ENCODE data around the gene THADA. TPM values are rescaled to one million over a fixed set of nuclear protein-coding genes. Genes with fewer than 3 reads are reported as not detected.

THADA gene
- polyA plus RNA-seq, 4 donors: 32.5 to 38.4 (median 33.5) TPM

DNA sequence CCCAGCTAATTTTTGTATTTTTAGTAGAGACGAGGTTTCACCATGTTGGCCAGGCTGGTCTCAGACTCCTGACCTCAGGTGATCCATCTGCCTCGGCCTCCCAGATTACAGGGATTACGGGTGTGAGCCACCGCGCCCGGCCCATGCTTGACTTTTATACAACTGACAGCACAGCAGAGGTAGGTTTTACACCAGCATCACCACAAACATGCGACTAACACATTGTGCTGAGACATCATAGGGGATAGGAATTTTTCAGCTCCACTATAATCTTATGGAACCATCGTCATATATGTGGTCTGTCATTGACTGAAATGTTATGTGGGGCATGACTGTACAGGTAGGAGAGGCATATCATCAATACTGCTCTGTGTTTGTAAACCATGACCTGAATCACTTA, 122.1 kb downstream of the THADA start:
- DNase-seq (ENCODE audit: low read depth in 4 of 4, low spot score in 2 of 4): no peak

DNA sequence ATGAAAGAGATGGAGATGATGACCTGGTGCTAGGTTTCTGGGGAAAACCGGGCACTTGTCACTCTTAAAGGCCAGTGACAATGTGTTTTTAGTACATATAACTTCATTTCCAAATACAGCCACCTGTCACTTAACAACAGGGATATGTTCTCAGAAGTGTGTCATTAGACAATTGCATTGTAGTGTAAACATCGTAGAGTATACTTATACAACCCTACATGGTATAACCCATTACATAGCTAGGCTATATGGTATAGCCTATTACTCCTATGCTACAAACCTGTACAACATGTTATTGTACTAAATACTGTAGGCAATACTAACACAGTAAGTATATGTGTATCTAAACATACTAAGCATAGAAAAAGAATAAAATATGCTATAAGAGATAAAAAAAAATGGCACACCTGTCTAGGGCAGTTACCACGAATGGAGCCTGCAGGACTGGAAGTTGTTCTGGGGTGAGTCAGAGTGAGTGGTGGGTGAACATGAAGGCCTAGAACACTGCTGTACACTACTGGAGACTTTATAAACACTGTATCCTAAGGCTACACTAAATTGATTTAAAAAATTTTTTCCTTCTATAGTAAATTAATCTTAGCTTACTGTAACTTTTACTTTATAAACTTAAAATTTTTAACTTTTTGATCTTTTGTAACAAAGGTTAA, 123.2 kb downstream of the THADA start:
- DNase-seq (ENCODE audit: low read depth in 4 of 4, low spot score in 2 of 4): no peak

DNA sequence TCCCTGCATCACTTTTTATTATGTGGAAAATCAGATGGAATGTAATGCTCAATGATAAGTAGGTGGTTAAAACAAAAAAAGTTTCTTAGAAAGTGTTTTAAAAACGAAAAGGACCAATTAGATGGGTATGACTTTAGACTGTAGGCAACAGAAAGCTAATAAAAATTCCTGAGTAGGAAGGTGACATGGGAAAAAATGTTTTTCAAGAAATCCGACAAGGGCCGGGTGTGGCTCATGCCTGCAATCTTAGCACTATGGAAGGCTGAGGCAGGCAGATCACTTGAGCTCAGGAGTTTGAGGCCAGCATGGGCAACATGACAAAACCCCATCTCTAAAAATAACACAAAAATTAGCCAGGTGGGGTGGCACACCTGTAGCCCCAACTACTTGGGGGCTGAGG, 126.1 kb downstream of the THADA start:
- DNase-seq (ENCODE audit: low read depth in 4 of 4, low spot score in 2 of 4): no peak

DNA sequence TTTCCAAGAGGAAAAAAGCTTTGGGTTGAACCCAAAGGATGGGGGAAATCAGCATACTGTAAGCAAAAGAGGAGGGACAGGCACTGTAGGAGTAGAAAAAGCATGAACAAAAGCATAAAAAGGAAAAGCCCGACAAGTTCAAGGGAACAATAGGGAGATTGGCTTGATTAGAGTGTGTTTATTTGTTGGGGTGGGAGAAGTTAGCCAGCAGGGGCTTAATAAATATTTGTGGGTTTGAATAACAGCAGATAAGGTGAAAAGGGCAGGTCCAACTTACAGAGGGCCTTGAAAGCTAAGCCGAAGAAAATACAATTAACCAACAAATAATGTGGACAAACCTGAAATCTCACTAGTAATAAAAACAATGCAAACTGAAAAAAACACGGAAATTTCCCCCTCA, 126.7 kb downstream of the THADA start:
- no peak for DNase-seq (ENCODE audit: low read depth in 4 of 4, low spot score in 2 of 4)

DNA sequence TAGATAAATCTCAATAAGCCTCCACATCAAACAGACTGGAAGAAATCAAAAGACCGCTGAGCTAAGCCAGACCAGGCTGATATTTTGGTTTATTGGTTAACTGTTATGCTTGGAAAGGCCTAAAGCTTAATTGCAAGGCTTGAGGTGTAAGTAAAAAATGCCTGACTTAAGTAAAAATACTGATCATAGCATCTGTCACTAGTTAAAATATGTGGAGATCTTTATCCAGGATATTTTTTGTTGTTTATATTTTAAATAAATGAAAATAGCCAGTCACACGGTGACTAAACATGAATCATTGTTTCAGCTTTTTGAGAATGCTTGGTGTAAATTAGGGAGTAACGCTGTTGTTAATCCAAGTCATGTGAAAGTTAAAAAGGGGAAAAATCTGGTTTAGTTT, 127.9 kb downstream of the THADA start:
- DNase-seq (ENCODE audit: low read depth in 4 of 4, low spot score in 2 of 4): no peak

DNA sequence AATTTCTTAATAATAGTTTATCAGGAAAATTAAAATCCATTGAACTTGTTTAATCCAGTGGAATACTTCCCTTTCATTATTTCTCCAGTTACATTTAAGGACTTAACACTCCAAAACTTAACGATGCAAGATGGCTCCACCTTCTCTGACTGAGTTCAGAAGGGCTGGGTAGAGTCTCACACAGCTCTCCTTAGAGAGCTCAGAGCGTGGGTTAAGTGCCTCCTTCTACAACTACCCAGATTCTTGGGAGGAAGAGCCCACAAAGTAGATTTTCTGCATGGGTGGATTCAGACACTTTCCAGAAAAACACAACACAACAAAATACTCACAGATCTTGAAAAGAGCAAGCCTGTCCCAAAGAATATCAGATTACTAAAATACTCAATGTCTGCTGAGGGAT, 130.6 kb downstream of the THADA start:
- no peak for DNase-seq (ENCODE audit: low read depth in 4 of 4, low spot score in 2 of 4)

DNA sequence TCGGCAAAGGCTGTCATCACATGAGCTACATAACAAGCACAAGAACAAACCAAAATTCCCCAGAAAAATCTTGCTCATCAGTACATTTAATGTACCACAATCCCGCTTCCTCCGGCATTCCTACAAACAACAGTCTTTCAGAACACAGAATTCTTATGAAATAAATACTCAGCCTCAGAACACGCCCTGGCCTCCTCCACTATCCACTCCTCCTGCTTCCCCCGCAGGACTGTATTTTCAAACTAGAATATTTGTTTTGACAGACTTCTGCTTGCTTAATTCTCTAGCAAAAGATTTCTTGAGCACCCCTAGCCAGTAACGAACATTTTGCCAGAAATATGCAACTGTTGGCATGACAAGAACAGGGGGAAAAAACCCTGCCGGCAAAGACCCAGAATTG, 131.2 kb downstream of the THADA start:
- no peak for DNase-seq (ENCODE audit: low read depth in 4 of 4, low spot score in 2 of 4)

DNA sequence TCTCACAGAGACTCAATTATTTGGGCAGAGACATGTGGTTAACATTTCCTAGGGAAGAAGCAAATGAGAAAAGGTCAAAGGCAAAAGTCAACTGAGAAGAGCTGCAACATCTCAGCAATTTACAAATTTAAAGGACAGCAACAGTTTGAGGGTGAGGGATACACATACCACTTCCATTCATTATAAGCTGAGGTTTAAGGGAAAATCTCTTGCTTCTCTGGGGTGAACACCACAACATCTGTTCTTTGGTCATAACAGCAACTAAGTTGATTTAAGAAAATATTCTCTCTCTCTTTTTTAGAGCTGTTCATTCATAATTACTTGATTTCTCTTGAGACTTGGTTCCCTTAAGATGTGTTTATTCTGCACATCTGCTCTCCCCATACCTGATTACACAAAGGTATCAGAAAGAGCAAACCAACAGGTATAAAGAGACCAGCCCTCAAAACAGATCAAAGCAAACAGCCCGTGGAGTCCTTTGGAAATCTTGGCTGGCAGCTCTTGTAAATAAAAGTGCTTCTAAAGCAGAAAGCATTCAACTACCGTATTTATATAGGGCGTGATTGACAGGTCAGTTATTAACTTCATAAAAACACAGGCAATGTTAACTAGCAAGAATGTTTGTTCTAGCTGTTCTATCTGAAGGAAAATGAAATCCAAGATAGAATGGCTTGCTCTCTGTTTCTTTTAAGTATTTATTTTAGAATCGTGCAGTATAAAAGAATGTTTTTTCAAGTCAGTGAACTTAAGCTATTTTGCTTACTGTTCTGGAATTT, 132.8 kb downstream of the THADA start:
- no peak for DNase-seq (ENCODE audit: low read depth in 4 of 4, low spot score in 2 of 4)

DNA sequence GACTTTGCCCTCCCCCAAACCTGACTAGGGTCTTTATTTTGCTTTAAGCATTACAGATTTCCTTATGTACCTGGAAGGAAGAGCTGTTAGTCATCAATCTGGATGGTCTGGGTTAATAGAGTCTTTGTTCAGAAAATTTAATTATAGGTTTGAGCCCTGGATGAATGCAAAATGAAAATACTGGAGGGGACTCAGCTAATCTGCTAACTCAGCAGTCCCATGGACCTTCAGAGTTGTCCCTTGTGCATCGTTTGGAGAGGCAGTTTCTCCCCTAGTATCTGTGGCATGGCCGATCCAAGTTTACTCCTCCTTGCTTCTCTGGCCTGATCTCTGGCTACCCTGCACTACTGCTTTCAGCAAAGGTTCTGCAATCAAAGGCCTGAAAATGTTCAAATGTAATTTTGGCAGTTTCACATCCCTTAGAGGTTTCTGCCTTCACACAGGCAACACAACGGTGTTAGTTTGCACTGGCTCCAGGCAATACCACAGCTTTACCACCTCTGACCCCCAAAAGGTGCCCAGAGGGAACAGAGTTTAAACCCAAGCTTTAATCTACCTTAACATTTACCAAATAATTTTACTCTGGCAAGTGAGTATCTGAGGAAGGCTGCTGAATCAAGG, 134.3 kb downstream of the THADA start:
- no peak for DNase-seq (ENCODE audit: low read depth in 4 of 4, low spot score in 2 of 4)

DNA sequence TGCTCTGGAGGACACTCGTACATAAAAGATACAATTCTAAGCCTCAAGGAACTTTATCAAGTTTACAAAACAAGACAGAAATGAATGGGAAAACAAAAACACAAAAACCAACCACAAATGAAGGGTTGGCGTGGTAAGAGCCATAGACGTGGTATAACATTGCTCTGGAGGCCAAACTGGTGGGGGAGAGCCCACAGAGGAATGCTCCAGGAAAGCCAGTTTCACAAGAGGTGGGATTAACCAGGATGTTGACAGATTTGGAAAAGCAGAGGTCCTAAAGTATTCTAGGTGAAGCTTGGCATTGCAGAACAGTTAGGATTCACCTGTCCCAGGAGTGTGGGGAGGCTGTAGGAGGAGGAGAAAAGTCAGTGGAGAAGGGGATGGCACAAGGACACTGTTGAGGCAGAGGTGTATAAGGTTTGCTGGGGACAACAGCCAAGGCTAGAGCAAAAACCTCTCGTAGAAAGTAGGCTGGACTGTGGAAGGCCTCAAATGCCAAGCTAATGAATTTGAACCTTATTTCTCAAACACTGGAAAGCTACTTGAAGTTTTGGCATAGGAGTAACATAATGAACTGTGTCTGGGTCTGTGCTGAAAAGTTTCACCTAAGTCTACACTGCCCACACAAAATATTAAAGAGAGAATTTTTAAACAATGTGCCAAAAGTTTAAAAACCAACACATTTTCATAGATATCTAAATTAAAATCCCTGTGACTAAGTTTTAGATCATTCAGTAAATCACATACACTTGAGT, 135.1 kb downstream of the THADA start:
- no peak for DNase-seq (ENCODE audit: low read depth in 4 of 4, low spot score in 2 of 4)

DNA sequence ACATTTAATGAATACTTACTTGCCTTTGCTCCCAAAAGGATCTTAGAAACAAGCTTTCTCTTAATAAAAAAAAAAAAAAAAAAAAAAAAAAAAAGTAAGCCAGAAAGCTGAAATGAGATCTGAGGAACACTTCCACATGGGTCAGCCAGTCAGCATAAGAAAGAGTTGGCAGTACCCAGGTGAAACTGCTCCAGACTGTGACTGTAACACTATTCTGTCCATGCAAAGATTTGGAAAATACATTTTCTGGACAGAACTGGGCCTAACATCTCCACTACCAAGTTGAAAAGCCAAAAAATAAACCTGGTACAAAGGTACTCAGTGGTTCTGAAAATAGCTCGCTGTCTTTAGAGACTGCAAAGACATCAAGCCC, 135.7 kb downstream of the THADA start:
- DNase-seq (ENCODE audit: low read depth in 4 of 4, low spot score in 2 of 4): no peak

DNA sequence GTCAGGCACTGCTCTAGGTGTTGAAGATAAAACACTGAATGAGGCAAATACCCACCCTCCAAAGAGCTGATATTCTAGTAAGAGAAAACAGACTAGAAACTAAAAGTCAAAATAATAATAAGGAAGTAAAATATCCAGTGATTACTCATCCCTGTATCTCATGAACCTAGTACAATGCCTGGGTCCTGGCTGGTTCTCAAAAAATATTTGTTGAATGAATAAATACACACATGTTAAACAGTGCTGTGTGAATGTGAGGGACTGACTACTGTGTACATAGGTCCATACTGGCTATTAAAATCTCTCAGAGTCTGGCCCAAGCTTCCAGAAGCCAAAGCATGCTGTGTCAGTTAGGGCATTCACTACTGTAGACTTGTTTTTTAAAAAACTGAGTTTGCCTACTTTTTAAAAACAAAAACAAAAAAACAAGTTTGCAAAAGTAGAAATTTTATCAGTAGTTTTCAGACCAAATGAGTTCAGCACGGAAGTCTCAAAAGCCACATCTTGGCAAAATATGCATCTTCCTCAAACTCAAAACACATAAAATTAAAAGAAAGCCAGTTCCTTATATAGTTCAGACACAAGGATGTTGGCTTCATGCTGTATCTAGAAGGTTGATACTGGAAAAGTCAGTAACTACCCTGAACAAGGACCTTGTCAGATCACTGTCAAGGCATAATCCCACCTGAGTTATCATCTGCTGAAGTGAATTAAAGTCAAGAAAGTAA, 136.2 kb downstream of the THADA start:
- no peak for DNase-seq (ENCODE audit: low read depth in 4 of 4, low spot score in 2 of 4)

DNA sequence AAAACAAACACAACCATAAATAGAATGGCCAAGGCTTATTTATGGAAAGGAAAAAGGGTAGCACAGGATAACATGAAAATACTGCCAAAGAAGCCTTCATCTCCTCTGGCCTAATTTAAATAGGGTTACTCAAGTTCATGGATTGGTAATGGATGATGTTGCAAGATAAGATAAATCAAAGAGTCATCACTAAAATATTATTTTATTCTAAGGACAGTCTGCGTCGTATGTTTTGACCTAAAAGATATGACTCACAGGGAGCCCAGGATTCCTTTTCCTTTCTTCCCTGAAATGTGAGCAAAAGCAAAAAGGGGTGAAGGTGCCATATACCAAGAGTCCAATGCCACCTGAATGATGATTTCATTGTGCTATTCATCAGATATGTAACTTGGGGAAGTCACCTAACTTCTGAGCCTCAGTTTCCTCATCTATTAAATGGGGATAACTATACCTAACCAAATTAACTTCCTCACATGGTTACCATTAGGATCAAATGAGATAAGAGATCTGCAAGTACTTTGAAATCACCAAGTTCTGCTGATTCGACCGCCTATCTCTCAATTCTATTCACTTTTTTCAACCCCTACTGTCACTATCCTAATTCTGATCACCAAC, 137.7 kb downstream of the THADA start:
- no peak for DNase-seq (ENCODE audit: low read depth in 4 of 4, low spot score in 2 of 4)

DNA sequence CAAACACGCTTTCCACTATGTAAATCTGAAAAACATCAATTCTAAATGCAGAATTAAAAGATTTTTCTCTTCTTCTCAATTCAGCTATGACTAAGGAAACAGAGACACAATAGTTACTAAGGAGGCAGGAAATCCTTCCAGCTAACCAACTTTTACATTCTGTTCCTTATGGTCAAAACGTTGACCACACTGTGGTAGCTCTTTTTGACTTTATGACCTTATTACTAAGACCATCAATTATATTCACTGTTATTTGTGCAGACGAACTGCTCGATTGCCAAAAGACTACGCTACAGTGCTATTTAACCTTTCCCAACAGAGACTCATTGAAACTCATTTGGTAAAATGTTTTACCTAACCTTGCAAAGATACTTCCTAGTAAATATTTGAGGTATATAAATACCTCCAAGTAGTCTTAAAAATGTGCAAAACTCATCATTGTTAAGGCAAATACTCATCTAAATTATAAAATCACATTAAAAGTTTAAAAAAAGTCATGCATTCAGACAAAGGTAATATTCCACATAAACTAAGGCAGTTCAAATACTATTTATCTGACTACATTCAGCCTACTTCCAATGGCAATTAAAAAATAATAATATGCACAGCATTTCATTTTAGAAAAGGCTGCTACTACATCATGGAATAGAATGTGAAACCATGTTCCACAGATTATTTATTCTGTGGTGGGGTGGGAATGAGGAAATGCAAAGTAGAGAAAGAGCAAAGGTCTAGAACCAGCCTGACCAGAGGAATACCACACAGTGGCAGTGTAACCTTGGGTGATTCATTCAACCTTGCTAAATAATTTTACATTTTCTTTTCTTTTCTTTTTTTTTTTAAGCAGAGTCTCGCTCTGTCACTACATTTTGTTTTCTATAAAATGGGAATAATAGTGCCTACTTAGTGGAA, 139.9 kb downstream of the THADA start:
- DNase-seq (ENCODE audit: low read depth in 4 of 4, low spot score in 2 of 4): no peak

DNA sequence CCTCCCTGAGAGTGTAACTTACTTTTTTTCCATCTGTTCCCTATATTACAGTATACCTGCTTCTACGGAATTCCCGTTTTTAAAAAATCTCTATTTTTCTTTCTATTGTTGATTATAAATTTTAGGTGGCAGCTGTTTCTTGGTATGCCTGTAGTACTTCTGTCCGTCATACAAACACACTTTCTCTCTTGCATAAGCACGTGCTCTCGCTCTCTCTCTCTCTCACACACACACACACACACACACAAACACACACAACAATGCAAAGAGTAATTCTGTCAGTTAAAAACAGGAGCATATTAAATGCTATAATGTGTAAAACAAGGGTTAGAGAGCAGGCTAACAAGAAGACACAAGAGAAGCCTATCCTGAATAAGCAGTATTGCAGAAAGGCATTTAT, 140.5 kb downstream of the THADA start:
- no peak for DNase-seq (ENCODE audit: low read depth in 4 of 4, low spot score in 2 of 4)

DNA sequence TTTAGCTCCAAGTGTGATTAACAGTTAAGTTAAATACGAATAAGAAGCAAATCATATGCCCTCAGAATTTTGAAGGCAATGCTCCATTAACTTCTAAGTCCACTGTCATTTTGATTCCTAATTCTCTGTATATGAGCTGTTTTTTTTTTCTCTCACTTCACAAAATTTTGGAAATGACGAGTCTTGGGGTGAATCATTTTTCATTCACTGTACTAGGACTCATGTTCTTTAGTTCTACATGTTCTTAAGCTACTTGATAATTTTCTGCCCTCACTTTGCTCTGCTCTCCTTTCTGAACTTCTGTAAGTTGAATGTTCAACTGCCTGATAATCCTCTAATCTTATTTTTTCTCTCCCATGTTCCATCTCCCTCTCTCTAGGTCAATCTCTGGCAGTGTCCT, 141.0 kb downstream of the THADA start:
- no peak for DNase-seq (ENCODE audit: low read depth in 4 of 4, low spot score in 2 of 4)

DNA sequence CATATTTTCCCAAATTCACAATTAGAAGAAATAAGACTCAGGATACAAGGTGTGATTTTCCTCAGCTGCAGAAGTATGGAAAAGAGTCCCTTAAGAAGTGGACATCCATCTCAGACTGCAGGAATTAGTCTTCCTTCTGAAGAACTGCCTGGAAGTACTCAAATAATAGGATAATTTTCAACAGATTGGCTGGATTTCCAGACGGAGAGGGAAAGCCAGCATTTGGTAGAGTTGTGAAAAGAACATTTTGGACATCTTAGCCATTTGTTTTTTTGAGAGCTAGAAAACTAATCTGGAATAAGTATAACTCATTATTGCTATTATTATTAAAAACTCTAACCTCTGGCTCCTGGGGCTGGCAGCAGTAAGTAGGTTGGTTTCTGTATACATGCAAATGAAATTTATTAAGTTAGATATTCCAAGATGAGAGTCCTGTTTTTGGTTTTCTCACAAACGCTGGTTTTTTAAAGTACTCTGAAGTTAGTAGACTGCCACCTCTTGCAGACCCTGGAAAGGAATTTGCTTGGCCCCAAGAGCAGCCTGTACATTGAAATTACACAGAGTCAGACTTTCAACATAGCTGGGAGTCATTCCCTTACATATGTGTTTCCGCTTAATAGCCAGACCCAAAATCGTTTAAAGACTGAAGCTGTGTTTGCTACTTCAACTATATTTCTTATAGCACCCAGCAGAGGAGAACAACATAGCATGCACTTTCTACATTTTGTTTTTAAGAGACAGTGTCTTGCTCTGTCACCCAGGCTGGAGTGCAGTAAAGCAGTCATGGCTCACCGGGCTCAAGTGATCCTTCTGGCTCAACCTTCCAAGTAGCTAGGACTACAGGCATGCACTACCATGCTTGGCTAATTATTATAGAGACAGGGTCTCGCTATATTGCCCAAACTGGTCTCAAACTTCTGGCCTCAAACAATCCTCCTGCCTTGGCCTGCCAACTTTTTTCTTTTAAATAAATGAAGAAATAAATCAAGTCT, 142.4 kb downstream of the THADA start:
- DNase-seq (ENCODE audit: low read depth in 4 of 4, low spot score in 2 of 4): no peak

DNA sequence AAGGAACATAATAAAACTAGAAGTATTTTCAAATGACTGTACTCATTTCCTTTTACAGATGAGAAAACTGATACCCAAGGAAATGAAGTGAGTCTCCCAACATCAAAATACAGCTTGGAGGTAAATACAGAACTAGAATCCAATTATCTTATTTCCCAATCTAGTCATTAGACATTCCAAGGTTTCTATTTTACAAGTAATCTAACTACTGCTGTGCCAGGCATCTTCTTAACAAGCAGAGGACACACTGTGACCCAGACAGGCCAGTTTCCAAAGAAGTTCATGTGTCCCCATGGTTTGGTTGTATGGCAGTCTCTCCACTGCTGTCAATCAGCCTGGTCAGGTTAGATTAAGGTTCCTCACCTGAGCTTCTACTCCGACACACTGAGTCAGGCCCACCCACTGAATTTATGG, 143.5 kb downstream of the THADA start:
- DNase-seq (ENCODE audit: low read depth in 4 of 4, low spot score in 2 of 4): no peak

All from left renal cortex interstitium (tissue), 4 donors.